Right ventricle myocardium inferior (tissue), 1 donor: ENCODE data around the gene CCDC71L. TPM values are rescaled to one million over a fixed set of nuclear protein-coding genes. Genes with fewer than 3 reads are reported as not detected.
A peak's percentile ranks its signal among the peaks of the same experiment; 100 is the strongest.

Experiments
- ATAC-seq: fragments of 200-7000 bp; cut with Tn5 transposase; one replicate; pipeline ENCODE4 v1.9.1; 2020; ENCODE audit warnings: mild to moderate bottlenecking, moderate library complexity
- DNase-seq: peaks from one replicate; pipeline ENCODE4 v3.0.0; 2021; ENCODE audit errors: missing footprints
- intact Hi-C: fragments of 100-400 bp; cut with DNase I; formaldehyde crosslinking; loops from one replicate; pipeline ENCODE4 v1.11.0; 2022
- total RNA-seq: library from RNA; stranded (reverse); fragmentation: NEBNext Ultra II Directional; extraction: Animal tissue kit (Norgen Biotek cat#: 25700); gene quantifications from one replicate; pipeline ENCODE4 v1.2.1, GENCODE V29; 2021
- donor health status: DM: no; HTN: yes; CAD: no; lungs with severe emphysema.

Gene CCDC71L
- total RNA-seq, 1 donor from 2014 or later = 6.9 TPM

GRCh38 chr7:106659963-106660861 lies 746 bp downstream of the CCDC71L start:
- intact Hi-C loops = loop anchor here (2.0 to 5.0 kb wide), 3 partner anchors 77 to 507 kb away; partner anchors contain the start of gene HBP1
- peak; percentile 56 for ATAC-seq

GRCh38 chr7:106659166-106659962 lies 1.6 kb downstream of the CCDC71L start:
- DNase-seq = no peak
- intact Hi-C loops = no loop called here
- no peak for ATAC-seq

More at GRCh38 chr7:106659963-106660861, 746 bp downstream of the CCDC71L start:
- DNase-seq = peak; percentile 91

GRCh38 chr7:106658316-106659165 lies 2.4 kb downstream of the CCDC71L start:
- DNase-seq (no peak), ATAC-seq (no peak)
- intact Hi-C loops = no loop called here

GRCh38 chr7:106657085-106657991 lies 3.6 kb downstream of the CCDC71L start:
- DNase-seq = no peak
- ATAC-seq = no peak
- intact Hi-C loops = no loop called here

- no peak for DNase-seq
- intact Hi-C loops = no loop called here
- ATAC-seq = no peak
These were observed 5.1 kb downstream of the CCDC71L start for GRCh38 chr7:106655703-106656498.

GRCh38 chr7:106653488-106653887 lies 7.5 kb downstream of the CCDC71L start:
- intact Hi-C loops = no loop called here
- ATAC-seq = no peak
- no peak for DNase-seq

GRCh38 chr7:106652909-106653308 lies 8.0 kb downstream of the CCDC71L start:
- no peak for ATAC-seq
- DNase-seq = no peak
- intact Hi-C loops = no loop called here

GRCh38 chr7:106652092-106652491 lies 8.9 kb downstream of the CCDC71L start:
- no peak for DNase-seq
- intact Hi-C loops = no loop called here
- no peak for ATAC-seq

- no peak for DNase-seq
- no peak for ATAC-seq
- intact Hi-C loops = no loop called here
These were observed 14.7 kb downstream of the CCDC71L start for GRCh38 chr7:106646256-106646655.

- DNase-seq (no peak), ATAC-seq (no peak)
- intact Hi-C loops = no loop called here
These were observed 16.0 kb downstream of the CCDC71L start for GRCh38 chr7:106644999-106645398.

GRCh38 chr7:106643216-106644000 lies 17.6 kb downstream of the CCDC71L start:
- DNase-seq (no peak), ATAC-seq (no peak)
- intact Hi-C loops = no loop called here

GRCh38 chr7:106641416-106641815 lies 19.5 kb downstream of the CCDC71L start:
- ATAC-seq = no peak
- intact Hi-C loops = no loop called here
- DNase-seq = no peak

GRCh38 chr7:106640368-106641141 lies 20.4 kb downstream of the CCDC71L start:
- ATAC-seq = no peak
- no peak for DNase-seq
- intact Hi-C loops = no loop called here

- no peak for ATAC-seq
- intact Hi-C loops = no loop called here
- no peak for DNase-seq
These were observed 21.3 kb downstream of the CCDC71L start for GRCh38 chr7:106639476-106640334.

GRCh38 chr7:106635411-106635810 lies 25.5 kb downstream of the CCDC71L start:
- no peak for DNase-seq
- no peak for ATAC-seq
- intact Hi-C loops = no loop called here
